Measurements from ENCODE around the gene ZSCAN9. TPM values are rescaled to one million over a fixed set of nuclear protein-coding genes. Genes with fewer than 3 reads are reported as not detected.
A peak's percentile ranks its signal among the peaks of the same experiment; 100 is the strongest.

The ZSCAN9 gene
- total and polyA plus RNA-seq, 9 of the 15 experiments (the other 6 are each of a cell fraction or from before 2014, with no cell fraction given): 18.8 to 48.9 (median 28.7) TPM

DNA sequence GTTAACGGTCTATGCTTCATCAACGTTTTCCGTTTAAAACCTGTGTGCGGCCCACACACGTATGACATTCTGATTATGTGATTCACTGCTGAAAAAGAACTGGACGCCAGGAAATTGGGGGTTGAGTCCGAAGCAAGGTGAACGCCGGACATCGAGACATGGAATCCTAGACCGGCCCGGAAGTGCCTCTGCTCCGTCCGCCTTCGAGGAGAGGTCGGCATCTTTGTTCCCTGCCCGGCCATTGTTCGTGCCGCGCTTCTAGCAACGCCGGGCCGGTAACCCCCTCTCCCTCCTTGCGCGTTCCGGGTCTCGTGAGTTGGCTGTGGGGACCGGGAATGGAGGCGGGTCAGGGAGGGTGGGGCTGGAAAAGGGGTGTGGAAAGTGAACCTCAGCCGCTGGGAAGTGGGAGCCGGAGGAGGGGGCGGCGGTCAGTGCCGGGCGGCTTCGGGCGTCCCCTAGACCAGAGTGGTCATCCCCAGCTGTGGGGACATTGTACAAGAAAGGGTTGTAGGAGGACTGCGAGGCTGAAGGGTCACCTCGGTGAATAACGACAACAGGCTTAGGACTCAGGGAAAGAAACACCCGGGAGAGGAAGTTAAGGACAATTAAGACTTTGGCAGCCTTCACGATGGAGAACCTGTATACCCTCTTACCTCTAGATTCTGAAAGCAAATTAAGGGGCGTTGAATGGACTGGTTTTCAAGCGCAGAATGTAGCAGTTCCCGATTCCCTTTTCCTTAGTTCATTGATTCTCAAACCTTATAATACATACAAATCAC is at the start of gene ZSCAN9 (continued):
- TF ChIP-seq PPARD (CRISPR knock-in tag; IDR thresholded peaks at IDR 0.05): no peak
- TF ChIP-seq TOE1 (IDR thresholded peaks at IDR 0.05; ENCODE audit: borderline replicate concordance): peak; percentile 68; the same call in 1 of the 2 replicates
- TF ChIP-seq TOE1 (CRISPR knock-in tag; IDR thresholded peaks at IDR 0.05; ENCODE audit: borderline replicate concordance, low read depth): no peak
- no peak for TF ChIP-seq ZNF507 (tag; conservative IDR thresholded peaks at IDR 0.05)
- TF ChIP-seq ZNF165 (CRISPR knock-in tag; IDR thresholded peaks at IDR 0.05; ENCODE audit: borderline replicate concordance): no peak
- TF ChIP-seq HDAC6 (IDR thresholded peaks at IDR 0.05; ENCODE audit: low read depth, low read length): no peak
- TF ChIP-seq HSF4 (CRISPR knock-in tag; IDR thresholded peaks at IDR 0.05; ENCODE audit: borderline replicate concordance): no peak
- TF ChIP-seq BCOR (IDR thresholded peaks at IDR 0.05): peak; percentile 48; the same call in 1 of the 2 replicates
- peak; percentile 55; the same call in 1 of the 2 replicates for TF ChIP-seq PHF21A (IDR thresholded peaks at IDR 0.05; ENCODE audit: borderline replicate concordance, low read depth)
- TF ChIP-seq FOXA3 (CRISPR knock-in tag; conservative IDR thresholded peaks at IDR 0.05 in 1 of 2, IDR thresholded peaks at IDR 0.05 in 1 of 2): peak in 1 of 2 experiments; percentile 40; a peak in 1 of 4 replicates
- no peak for TF ChIP-seq ZNF253 (CRISPR knock-in tag; conservative IDR thresholded peaks at IDR 0.05)
- no peak for TF ChIP-seq ZNF668 (CRISPR knock-in tag; IDR thresholded peaks at IDR 0.05)
- 0 out of 2 replicates have a peak, but pooled peaks have one; percentile 4 for TF ChIP-seq JUN (IDR thresholded peaks at IDR 0.05; ENCODE audit: borderline replicate concordance, low read depth, low read length)
- TF ChIP-seq JUN (CRISPR knock-in tag; IDR thresholded peaks at IDR 0.05; ENCODE audit: borderline replicate concordance): no peak
- TF ChIP-seq ZSCAN29 (IDR thresholded peaks at IDR 0.05): no peak
- peak; percentile 55 to 63; a peak in 3 of 4 replicates for TF ChIP-seq SIX5 (IDR thresholded peaks at IDR 0.05; ENCODE audit: borderline replicate concordance in 1 of 2, insufficient read depth in 1 of 2, low read depth in 1 of 2, low read length in 2 of 2)
- TF ChIP-seq CCNT2 (IDR thresholded peaks at IDR 0.05; ENCODE audit: borderline replicate concordance, extremely low read depth, insufficient read length, low read depth, low read length): peak; percentile 36
- 0 out of 2 replicates have a peak, but pooled peaks have one; percentile 74 for TF ChIP-seq PATZ1 (CRISPR knock-in tag; IDR thresholded peaks at IDR 0.05; ENCODE audit: borderline replicate concordance)
- TF ChIP-seq CBX5 (IDR thresholded peaks at IDR 0.05; ENCODE audit: borderline replicate concordance, low read depth): peak; percentile 80; the same call in 1 of the 2 replicates
- TF ChIP-seq KDM5B (IDR thresholded peaks at IDR 0.05; ENCODE audit: insufficient replicate concordance, low read depth, low read length): peak; percentile 88
- TF ChIP-seq GTF2F1 (IDR thresholded peaks at IDR 0.05; ENCODE audit: low read depth, low read length): peak; percentile 73; the same call in 1 of the 2 replicates
- peak; percentile 91 for TF ChIP-seq TCF7 (IDR thresholded peaks at IDR 0.05; ENCODE audit: borderline replicate concordance)
- TF ChIP-seq THRAP3 (IDR thresholded peaks at IDR 0.05; ENCODE audit: borderline replicate concordance): no peak
- no peak for TF ChIP-seq SRSF9 (IDR thresholded peaks at IDR 0.05; ENCODE audit: borderline replicate concordance, low read depth, low read length)
- TF ChIP-seq ZNF76 (CRISPR knock-in tag; IDR thresholded peaks at IDR 0.05; ENCODE audit: borderline replicate concordance): peak; percentile 55; the same call in 1 of the 2 replicates
- no peak for TF ChIP-seq SREBF2 (CRISPR knock-in tag; IDR thresholded peaks at IDR 0.05)
- peak; percentile 99 for TF ChIP-seq TAF1 (IDR thresholded peaks at IDR 0.05; ENCODE audit: control insufficient read depth, extremely low read depth, insufficient read depth, low read length, severe bottlenecking)

All from K562 (cell line).